ENCODE data around the gene ITGA7.

Gene ITGA7

GRCh38 chr12:55641595-55641994 lies 66.1 kb downstream of the ITGA7 start:
- no peaks in the 10 kb centered on the region for H3K36me3 ChIP-seq (ENCODE audit: insufficient read depth, low read length)
- H3K4me3 ChIP-seq (ENCODE audit: low read length): no peak overlapping the region
- no peak overlapping the region for H2AFZ ChIP-seq (ENCODE audit: low read depth, low read length)
- peaks cover 5% of the 10 kb centered on the region for H3K27me3 ChIP-seq (ENCODE audit: insufficient read depth, low read length)
- no peaks in the 10 kb centered on the region for H3K4me1 ChIP-seq (ENCODE audit: insufficient read depth, low read length)
- H3K9me3 ChIP-seq (ENCODE audit: low read length): peaks cover 3% of the 10 kb centered on the region

- Histone ChIP-seq H3K27me3 (ENCODE audit: insufficient read depth, low read length) (no peaks in the 10 kb centered on the region), H3K36me3 (ENCODE audit: insufficient read depth, low read length) (no peaks in the 10 kb centered on the region), H3K4me3 (ENCODE audit: low read length) (no peak overlapping the region), H3K4me1 (ENCODE audit: insufficient read depth, low read length) (no peaks in the 10 kb centered on the region), H2AFZ (ENCODE audit: low read depth, low read length) (no peak overlapping the region), H3K9me3 (ENCODE audit: low read length) (no peaks in the 10 kb centered on the region)
Measured at GRCh38 chr12:55637467-55637866, 70.2 kb downstream of the ITGA7 start.

GRCh38 chr12:55636853-55637252 lies 70.9 kb downstream of the ITGA7 start, which contains the start of gene OR10P1:
Gene OR10P1 (plus strand): TSS chr12:55636892. CDS start chr12:55636892, 0 bp downstream.
- Histone ChIP-seq H3K4me1 (ENCODE audit: insufficient read depth, low read length) (no peaks in the 10 kb centered on the region), H3K36me3 (ENCODE audit: insufficient read depth, low read length) (no peaks in the 10 kb centered on the region), H2AFZ (ENCODE audit: low read depth, low read length) (no peak within 1 kb of the TSS), H3K9me3 (ENCODE audit: low read length) (no peaks in the 10 kb centered on the region), H3K4me3 (ENCODE audit: low read length) (no peak within 1 kb of the TSS), H3K27me3 (ENCODE audit: insufficient read depth, low read length) (no peaks in the 10 kb centered on the region)

- Histone ChIP-seq H2AFZ (ENCODE audit: low read depth, low read length) (no peak overlapping the region), H3K4me3 (ENCODE audit: low read length) (no peak overlapping the region), H3K27me3 (ENCODE audit: insufficient read depth, low read length) (no peaks in the 10 kb centered on the region), H3K4me1 (ENCODE audit: insufficient read depth, low read length) (no peaks in the 10 kb centered on the region), H3K36me3 (ENCODE audit: insufficient read depth, low read length) (no peaks in the 10 kb centered on the region), H3K9me3 (ENCODE audit: low read length) (no peaks in the 10 kb centered on the region)
Measured at GRCh38 chr12:55636116-55636655, 71.5 kb downstream of the ITGA7 start.

Data from neuron (in vitro differentiated cells).